Measurements from ENCODE around the gene ST6GALNAC3.

ST6GALNAC3 gene

GRCh38 chr1:76176000-76176399 lies 101.5 kb downstream of the ST6GALNAC3 start:
- Histone ChIP-seq H3K27ac (ENCODE audit: low read depth in 2 of 2, low read length in 2 of 2) (no peak overlapping the region), H3K4me1 (ENCODE audit: control insufficient read depth in 2 of 2, insufficient read depth in 2 of 2, low read length in 2 of 2) (no peaks in the 10 kb centered on the region), H3K4me3 (ENCODE audit: low read length in 2 of 2) (no peak overlapping the region), H3K27me3 (ENCODE audit: control insufficient read depth in 2 of 2, insufficient read depth in 2 of 2, low read length in 2 of 2) (no peaks in the 10 kb centered on the region), H3K9ac (ENCODE audit: low read depth in 1 of 2, low read length in 2 of 2) (no peak overlapping the region), H3K9me3 (ENCODE audit: control insufficient read depth in 2 of 2, low read length in 2 of 2) (no peaks in the 10 kb centered on the region), H3K36me3 (ENCODE audit: control insufficient read depth in 2 of 2, insufficient read depth in 2 of 2, low read length in 2 of 2) (no peaks in the 10 kb centered on the region)

- H3K9me3 ChIP-seq (ENCODE audit: control insufficient read depth in 2 of 2, low read length in 2 of 2) = no peaks in the 10 kb centered on the region
- H3K27me3 ChIP-seq (ENCODE audit: control insufficient read depth in 2 of 2, insufficient read depth in 2 of 2, low read length in 2 of 2) = no peaks in the 10 kb centered on the region
- H3K27ac ChIP-seq (ENCODE audit: low read depth in 2 of 2, low read length in 2 of 2) = no peak overlapping the region
- no peak overlapping the region for H3K9ac ChIP-seq (ENCODE audit: low read depth in 1 of 2, low read length in 2 of 2)
- H3K4me3 ChIP-seq (ENCODE audit: low read length in 2 of 2) = no peak overlapping the region
- no peaks in the 10 kb centered on the region for H3K36me3 ChIP-seq (ENCODE audit: control insufficient read depth in 2 of 2, insufficient read depth in 2 of 2, low read length in 2 of 2)
- H3K4me1 ChIP-seq (ENCODE audit: control insufficient read depth in 2 of 2, insufficient read depth in 2 of 2, low read length in 2 of 2) = no peaks in the 10 kb centered on the region
Measured at GRCh38 chr1:76177615-76178014, 103.1 kb downstream of the ST6GALNAC3 start.

- H3K27ac ChIP-seq (ENCODE audit: low read depth in 2 of 2, low read length in 2 of 2) = no peak overlapping the region
- no peaks in the 10 kb centered on the region for H3K36me3 ChIP-seq (ENCODE audit: control insufficient read depth in 2 of 2, insufficient read depth in 2 of 2, low read length in 2 of 2)
- no peak overlapping the region for H3K4me3 ChIP-seq (ENCODE audit: low read length in 2 of 2)
- H3K27me3 ChIP-seq (ENCODE audit: control insufficient read depth in 2 of 2, insufficient read depth in 2 of 2, low read length in 2 of 2) = no peaks in the 10 kb centered on the region
- H3K9ac ChIP-seq (ENCODE audit: low read depth in 1 of 2, low read length in 2 of 2) = no peak overlapping the region
- H3K4me1 ChIP-seq (ENCODE audit: control insufficient read depth in 2 of 2, insufficient read depth in 2 of 2, low read length in 2 of 2) = no peaks in the 10 kb centered on the region
- no peaks in the 10 kb centered on the region for H3K9me3 ChIP-seq (ENCODE audit: control insufficient read depth in 2 of 2, low read length in 2 of 2)
Measured at GRCh38 chr1:76179219-76179698, 104.7 kb downstream of the ST6GALNAC3 start.

- Histone ChIP-seq H3K36me3 (ENCODE audit: control insufficient read depth in 2 of 2, insufficient read depth in 2 of 2, low read length in 2 of 2) (no peaks in the 10 kb centered on the region), H3K4me3 (ENCODE audit: low read length in 2 of 2) (no peak overlapping the region), H3K27me3 (ENCODE audit: control insufficient read depth in 2 of 2, insufficient read depth in 2 of 2, low read length in 2 of 2) (no peaks in the 10 kb centered on the region), H3K9me3 (ENCODE audit: control insufficient read depth in 2 of 2, low read length in 2 of 2) (no peaks in the 10 kb centered on the region), H3K4me1 (ENCODE audit: control insufficient read depth in 2 of 2, insufficient read depth in 2 of 2, low read length in 2 of 2) (no peaks in the 10 kb centered on the region), H3K9ac (ENCODE audit: low read depth in 1 of 2, low read length in 2 of 2) (no peak overlapping the region), H3K27ac (ENCODE audit: low read depth in 2 of 2, low read length in 2 of 2) (no peak overlapping the region)
Measured at GRCh38 chr1:76185207-76185606, 110.7 kb downstream of the ST6GALNAC3 start.

GRCh38 chr1:76186554-76187170 lies 112.1 kb downstream of the ST6GALNAC3 start:
- Histone ChIP-seq H3K27ac (ENCODE audit: low read depth in 2 of 2, low read length in 2 of 2) (no peak overlapping the region), H3K36me3 (ENCODE audit: control insufficient read depth in 2 of 2, insufficient read depth in 2 of 2, low read length in 2 of 2) (no peaks in the 10 kb centered on the region), H3K27me3 (ENCODE audit: control insufficient read depth in 2 of 2, insufficient read depth in 2 of 2, low read length in 2 of 2) (no peaks in the 10 kb centered on the region), H3K4me3 (ENCODE audit: low read length in 2 of 2) (no peak overlapping the region), H3K9me3 (ENCODE audit: control insufficient read depth in 2 of 2, low read length in 2 of 2) (no peaks in the 10 kb centered on the region), H3K9ac (ENCODE audit: low read depth in 1 of 2, low read length in 2 of 2) (no peak overlapping the region), H3K4me1 (ENCODE audit: control insufficient read depth in 2 of 2, insufficient read depth in 2 of 2, low read length in 2 of 2) (no peaks in the 10 kb centered on the region)

GRCh38 chr1:76187436-76187835 lies 112.9 kb downstream of the ST6GALNAC3 start:
- Histone ChIP-seq H3K9ac (ENCODE audit: low read depth in 1 of 2, low read length in 2 of 2) (no peak overlapping the region), H3K27me3 (ENCODE audit: control insufficient read depth in 2 of 2, insufficient read depth in 2 of 2, low read length in 2 of 2) (no peaks in the 10 kb centered on the region), H3K4me1 (ENCODE audit: control insufficient read depth in 2 of 2, insufficient read depth in 2 of 2, low read length in 2 of 2) (no peaks in the 10 kb centered on the region), H3K27ac (ENCODE audit: low read depth in 2 of 2, low read length in 2 of 2) (no peak overlapping the region), H3K4me3 (ENCODE audit: low read length in 2 of 2) (no peak overlapping the region), H3K9me3 (ENCODE audit: control insufficient read depth in 2 of 2, low read length in 2 of 2) (no peaks in the 10 kb centered on the region), H3K36me3 (ENCODE audit: control insufficient read depth in 2 of 2, insufficient read depth in 2 of 2, low read length in 2 of 2) (no peaks in the 10 kb centered on the region)

GRCh38 chr1:76189310-76189709 lies 114.8 kb downstream of the ST6GALNAC3 start:
- Histone ChIP-seq H3K27me3 (ENCODE audit: control insufficient read depth in 2 of 2, insufficient read depth in 2 of 2, low read length in 2 of 2) (no peaks in the 10 kb centered on the region), H3K9me3 (ENCODE audit: control insufficient read depth in 2 of 2, low read length in 2 of 2) (no peaks in the 10 kb centered on the region), H3K4me3 (ENCODE audit: low read length in 2 of 2) (no peak overlapping the region), H3K4me1 (ENCODE audit: control insufficient read depth in 2 of 2, insufficient read depth in 2 of 2, low read length in 2 of 2) (no peaks in the 10 kb centered on the region), H3K36me3 (ENCODE audit: control insufficient read depth in 2 of 2, insufficient read depth in 2 of 2, low read length in 2 of 2) (no peaks in the 10 kb centered on the region), H3K27ac (ENCODE audit: low read depth in 2 of 2, low read length in 2 of 2) (no peak overlapping the region), H3K9ac (ENCODE audit: low read depth in 1 of 2, low read length in 2 of 2) (no peak overlapping the region)

GRCh38 chr1:76190749-76191424 lies 116.3 kb downstream of the ST6GALNAC3 start:
- Histone ChIP-seq H3K9ac (ENCODE audit: low read depth in 1 of 2, low read length in 2 of 2) (no peak overlapping the region), H3K36me3 (ENCODE audit: control insufficient read depth in 2 of 2, insufficient read depth in 2 of 2, low read length in 2 of 2) (no peaks in the 10 kb centered on the region), H3K27me3 (ENCODE audit: control insufficient read depth in 2 of 2, insufficient read depth in 2 of 2, low read length in 2 of 2) (no peaks in the 10 kb centered on the region), H3K4me3 (ENCODE audit: low read length in 2 of 2) (no peak overlapping the region), H3K27ac (ENCODE audit: low read depth in 2 of 2, low read length in 2 of 2) (no peak overlapping the region), H3K4me1 (ENCODE audit: control insufficient read depth in 2 of 2, insufficient read depth in 2 of 2, low read length in 2 of 2) (no peaks in the 10 kb centered on the region), H3K9me3 (ENCODE audit: control insufficient read depth in 2 of 2, low read length in 2 of 2) (no peaks in the 10 kb centered on the region)

- no peaks in the 10 kb centered on the region for H3K4me1 ChIP-seq (ENCODE audit: control insufficient read depth in 2 of 2, insufficient read depth in 2 of 2, low read length in 2 of 2)
- H3K9ac ChIP-seq (ENCODE audit: low read depth in 1 of 2, low read length in 2 of 2) = no peak overlapping the region
- H3K36me3 ChIP-seq (ENCODE audit: control insufficient read depth in 2 of 2, insufficient read depth in 2 of 2, low read length in 2 of 2) = no peaks in the 10 kb centered on the region
- no peaks in the 10 kb centered on the region for H3K9me3 ChIP-seq (ENCODE audit: control insufficient read depth in 2 of 2, low read length in 2 of 2)
- no peaks in the 10 kb centered on the region for H3K27me3 ChIP-seq (ENCODE audit: control insufficient read depth in 2 of 2, insufficient read depth in 2 of 2, low read length in 2 of 2)
- H3K4me3 ChIP-seq (ENCODE audit: low read length in 2 of 2) = no peak overlapping the region
- H3K27ac ChIP-seq (ENCODE audit: low read depth in 2 of 2, low read length in 2 of 2) = no peak overlapping the region
Measured at GRCh38 chr1:76191561-76191960, 117.0 kb downstream of the ST6GALNAC3 start.

GRCh38 chr1:76198452-76198851 lies 123.9 kb downstream of the ST6GALNAC3 start:
- Histone ChIP-seq H3K27ac (ENCODE audit: low read depth in 2 of 2, low read length in 2 of 2) (no peak overlapping the region), H3K9ac (ENCODE audit: low read depth in 1 of 2, low read length in 2 of 2) (no peak overlapping the region), H3K27me3 (ENCODE audit: control insufficient read depth in 2 of 2, insufficient read depth in 2 of 2, low read length in 2 of 2) (no peaks in the 10 kb centered on the region), H3K9me3 (ENCODE audit: control insufficient read depth in 2 of 2, low read length in 2 of 2) (no peaks in the 10 kb centered on the region), H3K4me1 (ENCODE audit: control insufficient read depth in 2 of 2, insufficient read depth in 2 of 2, low read length in 2 of 2) (no peaks in the 10 kb centered on the region), H3K4me3 (ENCODE audit: low read length in 2 of 2) (no peak overlapping the region), H3K36me3 (ENCODE audit: control insufficient read depth in 2 of 2, insufficient read depth in 2 of 2, low read length in 2 of 2) (no peaks in the 10 kb centered on the region)
